GM21576 (cell line): ENCODE data around the gene ADRA2B.

ENCODE experiments used
- ATAC-seq: cut with Tn5 transposase; IDR thresholded peaks from one replicate; pipeline ENCODE4 v1.9.1; 2021; ENCODE audit warnings: mild to moderate bottlenecking, moderate library complexity; ENCODE audit not compliant: unreplicated experiment

ADRA2B gene

GRCh38 chr2:96138179-96139145, 22.1 kb upstream of the ADRA2B start, which contains the start of gene ASTL:
ASTL (minus strand) TSS chr2:96138502; CDS start chr2:96138436, 66 bp downstream.
- ATAC-seq: no peak

- ATAC-seq: no peak
These were observed 21.2 kb upstream of the ADRA2B start for GRCh38 chr2:96137321-96138178.

GRCh38 chr2:96136129-96136720, 19.9 kb upstream of the ADRA2B start:
- ATAC-seq: no peak

- ATAC-seq: no peak
These were observed 19.2 kb upstream of the ADRA2B start for GRCh38 chr2:96135621-96136020.

- no peak for ATAC-seq
These were observed 18.8 kb upstream of the ADRA2B start for GRCh38 chr2:96135171-96135570.

- ATAC-seq: no peak
These were observed 18.1 kb upstream of the ADRA2B start for GRCh38 chr2:96134421-96134820.

GRCh38 chr2:96131813-96132745, 15.7 kb upstream of the ADRA2B start:
- no peak for ATAC-seq

- ATAC-seq: no peak
These were observed 14.9 kb upstream of the ADRA2B start for GRCh38 chr2:96131152-96131812.

GRCh38 chr2:96130483-96130882, 14.1 kb upstream of the ADRA2B start:
- no peak for ATAC-seq

GRCh38 chr2:96129528-96130120, 13.3 kb upstream of the ADRA2B start:
- ATAC-seq: no peak

- ATAC-seq: no peak
These were observed 12.1 kb upstream of the ADRA2B start for GRCh38 chr2:96128456-96128855.

- no peak for ATAC-seq
These were observed 8.3 kb upstream of the ADRA2B start for GRCh38 chr2:96124406-96125265.

- ATAC-seq: no peak
These were observed 7.6 kb upstream of the ADRA2B start for GRCh38 chr2:96123936-96124335.

- ATAC-seq: no peak
These were observed 6.9 kb upstream of the ADRA2B start for GRCh38 chr2:96123290-96123689.

GRCh38 chr2:96122391-96122790, 6.0 kb upstream of the ADRA2B start:
- no peak for ATAC-seq

GRCh38 chr2:96121414-96121813, 5.0 kb upstream of the ADRA2B start:
- no peak for ATAC-seq

GRCh38 chr2:96120991-96121390, 4.6 kb upstream of the ADRA2B start:
- no peak for ATAC-seq

GRCh38 chr2:96120091-96120720, 3.8 kb upstream of the ADRA2B start:
- no peak for ATAC-seq
